Bronchial epithelial cell (primary cell): ENCODE measurements around the gene WDR18. TPM values are rescaled to one million over a fixed set of nuclear protein-coding genes. Genes with fewer than 3 reads are reported as not detected.

Source experiments
- DNase-seq: peaks from one replicate; pipeline ENCODE4 v3.0.0-alpha.2; 2010; ENCODE audit warnings: low read depth
- FAIRE-seq: peaks from 2 replicates; lab custom pipeline; 2011; peaks lifted over from hg19 to GRCh38; lab: Jason Lieb, UNC
- H3K27me3 ChIP-seq: 2 replicates; pipeline ENCODE4 v1.5.1; 2011; ENCODE audit warnings: low read length; ENCODE audit not compliant: control insufficient read depth, insufficient read depth
- H3K36me3 ChIP-seq: 2 replicates; pipeline ENCODE4 v1.5.1; 2011; ENCODE audit warnings: low read length; ENCODE audit not compliant: control insufficient read depth, insufficient read depth
- H3K4me3 ChIP-seq: 2 replicates; pipeline ENCODE4 v1.5.1; 2011; ENCODE audit warnings: mild to moderate bottlenecking, low read depth, low read length, control low read depth
- total RNA-seq: library from RNA; depleted of rRNA; stranded (reverse); fragments of >200 nt; gene quantifications from 2 replicates; pipeline ENCODE4 v1.2.1, GENCODE V29; 2014
- TF ChIP-seq, protein P1 (sequence below): IDR thresholded peaks from 2 replicates; pipeline ENCODE4 v1.5.1; 2011; ENCODE audit warnings: mild to moderate bottlenecking, moderate library complexity, low read length, control low read depth, inconsistent platforms; ENCODE audit not compliant: insufficient read depth, severe bottlenecking

WDR18 gene
- total RNA-seq, 1 donor from 2014 or later = 36.3 TPM

- FAIRE-seq (no peak), DNase-seq (no peak)
- TF ChIP-seq, protein P1, sequence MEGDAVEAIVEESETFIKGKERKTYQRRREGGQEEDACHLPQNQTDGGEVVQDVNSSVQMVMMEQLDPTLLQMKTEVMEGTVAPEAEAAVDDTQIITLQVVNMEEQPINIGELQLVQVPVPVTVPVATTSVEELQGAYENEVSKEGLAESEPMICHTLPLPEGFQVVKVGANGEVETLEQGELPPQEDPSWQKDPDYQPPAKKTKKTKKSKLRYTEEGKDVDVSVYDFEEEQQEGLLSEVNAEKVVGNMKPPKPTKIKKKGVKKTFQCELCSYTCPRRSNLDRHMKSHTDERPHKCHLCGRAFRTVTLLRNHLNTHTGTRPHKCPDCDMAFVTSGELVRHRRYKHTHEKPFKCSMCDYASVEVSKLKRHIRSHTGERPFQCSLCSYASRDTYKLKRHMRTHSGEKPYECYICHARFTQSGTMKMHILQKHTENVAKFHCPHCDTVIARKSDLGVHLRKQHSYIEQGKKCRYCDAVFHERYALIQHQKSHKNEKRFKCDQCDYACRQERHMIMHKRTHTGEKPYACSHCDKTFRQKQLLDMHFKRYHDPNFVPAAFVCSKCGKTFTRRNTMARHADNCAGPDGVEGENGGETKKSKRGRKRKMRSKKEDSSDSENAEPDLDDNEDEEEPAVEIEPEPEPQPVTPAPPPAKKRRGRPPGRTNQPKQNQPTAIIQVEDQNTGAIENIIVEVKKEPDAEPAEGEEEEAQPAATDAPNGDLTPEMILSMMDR = no peak
- no peak overlapping the region for H3K4me3 ChIP-seq
- H3K27me3 ChIP-seq = peaks cover 6% of the 10 kb centered on the region
- peaks cover 1% of the 10 kb centered on the region for H3K36me3 ChIP-seq
These were observed 20.2 kb downstream of the WDR18 start for GRCh38 chr19:1004204-1004802.

- TF ChIP-seq, protein P1 = no peak
- no peak for DNase-seq
- no peak for FAIRE-seq
- peaks cover 4% of the 10 kb centered on the region for H3K36me3 ChIP-seq
- no peak overlapping the region for H3K4me3 ChIP-seq
- peaks cover 5% of the 10 kb centered on the region for H3K27me3 ChIP-seq
These were observed 20.9 kb downstream of the WDR18 start for GRCh38 chr19:1004803-1005664.

DNA sequence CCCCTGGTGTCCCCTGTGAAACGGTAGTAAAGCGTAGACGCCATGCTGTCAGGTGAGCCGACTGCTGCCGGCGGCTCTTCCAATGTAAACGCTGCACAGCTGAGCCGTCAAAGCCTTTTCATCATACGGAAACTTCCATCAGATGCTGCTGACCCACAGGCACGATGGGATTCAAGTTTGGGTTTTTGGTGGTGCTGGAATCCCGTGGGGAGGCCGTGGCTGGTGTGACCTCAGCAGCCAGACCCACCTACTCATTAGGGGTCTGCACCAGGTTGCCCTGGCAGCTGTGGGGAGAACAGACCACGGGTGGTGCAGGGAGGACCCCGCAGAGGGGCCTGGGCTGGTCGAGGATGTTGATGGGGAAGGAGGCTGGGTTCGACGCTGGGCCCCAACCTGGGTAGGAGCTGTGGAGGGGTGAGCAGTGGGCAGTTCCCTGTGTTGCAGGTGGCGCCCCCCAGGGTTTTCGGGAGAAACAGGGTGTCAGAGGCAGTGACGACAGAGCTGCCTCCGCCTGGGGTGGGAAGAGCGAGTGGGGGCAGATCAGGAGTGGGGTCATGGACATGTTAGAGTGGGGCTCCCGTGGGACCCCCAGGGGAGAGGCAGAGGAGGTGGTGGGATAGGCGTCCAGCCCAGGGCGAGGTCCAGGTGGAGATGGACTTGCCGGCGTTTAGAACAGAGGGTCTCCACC is 22.7 kb downstream of the WDR18 start:
- DNase-seq (no peak), FAIRE-seq (no peak)
- Histone ChIP-seq H3K4me3 (no peak overlapping the region), H3K27me3 (no peaks in the 10 kb centered on the region), H3K36me3 (peaks cover 11% of the 10 kb centered on the region)
- TF ChIP-seq, protein P1 = no peak

DNA sequence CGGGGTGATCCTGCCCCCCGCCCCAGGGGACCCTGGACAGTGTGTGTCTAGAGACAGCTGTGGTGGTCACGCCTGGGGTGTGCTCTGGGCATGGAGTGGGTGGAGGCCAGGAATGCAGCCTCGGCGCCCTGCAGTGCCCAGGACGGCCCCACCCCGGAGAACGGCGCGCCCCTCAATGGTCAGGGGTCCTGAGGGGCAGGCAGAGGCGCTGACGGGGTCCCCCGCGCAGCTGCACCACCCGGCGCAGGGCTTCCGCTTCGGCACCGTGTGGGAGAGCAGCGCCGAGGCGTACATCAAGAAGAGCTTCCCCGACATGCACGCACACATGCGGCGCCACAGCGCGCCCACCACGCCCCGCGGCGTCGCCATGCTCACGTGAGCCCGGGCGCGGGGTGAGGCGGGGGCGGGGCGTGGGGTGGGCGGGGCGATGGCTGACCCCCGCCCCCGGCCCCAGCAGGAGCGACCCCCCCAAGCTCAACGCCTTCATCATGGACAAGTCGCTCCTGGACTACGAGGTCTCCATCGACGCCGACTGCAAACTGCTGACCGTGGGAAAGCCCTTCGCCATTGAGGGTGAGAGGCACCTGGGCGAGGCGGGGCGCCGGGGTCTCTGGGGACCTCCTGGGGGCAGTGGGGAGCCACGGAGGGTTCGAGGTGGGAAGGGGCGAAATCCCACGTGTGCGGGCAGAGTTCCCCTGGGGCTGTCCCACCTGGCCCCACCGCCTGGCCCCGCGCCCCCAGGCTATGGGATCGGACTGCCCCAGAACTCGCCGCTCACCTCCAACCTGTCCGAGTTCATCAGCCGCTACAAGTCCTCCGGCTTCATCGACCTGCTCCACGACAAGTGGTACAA is 23.5 kb downstream of the WDR18 start:
- Histone ChIP-seq H3K27me3 (no peaks in the 10 kb centered on the region), H3K4me3 (no peak overlapping the region), H3K36me3 (peaks cover 17% of the 10 kb centered on the region)
- DNase-seq = no peak
- TF ChIP-seq, protein P1 = no peak
- no peak for FAIRE-seq

DNA sequence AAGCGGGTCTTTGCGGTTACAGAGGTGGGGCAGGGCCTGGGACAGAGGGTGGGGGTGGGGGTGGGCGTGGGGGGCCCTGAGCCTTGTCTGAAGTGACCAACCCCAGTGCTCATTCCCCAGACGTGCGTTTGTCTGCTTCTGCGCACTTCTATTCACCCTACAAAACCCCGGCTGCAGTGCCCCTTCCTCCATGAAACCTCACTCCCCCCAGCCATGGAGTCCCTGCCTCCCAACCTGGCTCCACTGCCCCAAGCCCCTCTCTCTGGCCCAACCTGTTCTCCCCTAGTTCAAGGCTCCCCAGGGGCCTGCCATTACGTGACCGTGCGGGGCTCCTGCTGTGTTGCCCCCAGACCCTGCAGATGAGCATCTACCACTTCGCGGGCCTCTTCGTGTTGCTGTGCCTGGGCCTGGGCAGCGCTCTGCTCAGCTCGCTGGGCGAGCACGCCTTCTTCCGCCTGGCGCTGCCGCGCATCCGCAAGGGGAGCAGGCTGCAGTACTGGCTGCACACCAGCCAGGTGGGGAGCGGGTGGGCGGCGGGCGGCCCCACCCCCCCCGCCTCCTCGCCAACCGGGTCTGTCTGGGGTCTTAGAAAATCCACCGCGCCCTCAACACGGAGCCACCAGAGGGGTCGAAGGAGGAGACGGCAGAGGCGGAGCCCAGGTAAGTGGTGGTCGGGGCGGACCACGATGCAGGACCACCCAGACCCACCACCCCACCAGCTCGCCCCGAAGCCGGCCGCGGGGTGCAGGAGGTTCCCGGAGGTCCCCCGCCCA is 24.3 kb downstream of the WDR18 start:
- H3K4me3 ChIP-seq = no peak overlapping the region
- H3K36me3 ChIP-seq = peaks cover 21% of the 10 kb centered on the region
- TF ChIP-seq, protein P1 = no peak
- no peak for DNase-seq
- H3K27me3 ChIP-seq = no peaks in the 10 kb centered on the region
- no peak for FAIRE-seq
